ENCODE measurements around the gene EIF3CL.
"Not testable (repeated sequence)": the region's sequence is repeated elsewhere in the genome, so short reads cannot be mapped to it uniquely, and the experiment has no call there.

The EIF3CL gene, protein sequence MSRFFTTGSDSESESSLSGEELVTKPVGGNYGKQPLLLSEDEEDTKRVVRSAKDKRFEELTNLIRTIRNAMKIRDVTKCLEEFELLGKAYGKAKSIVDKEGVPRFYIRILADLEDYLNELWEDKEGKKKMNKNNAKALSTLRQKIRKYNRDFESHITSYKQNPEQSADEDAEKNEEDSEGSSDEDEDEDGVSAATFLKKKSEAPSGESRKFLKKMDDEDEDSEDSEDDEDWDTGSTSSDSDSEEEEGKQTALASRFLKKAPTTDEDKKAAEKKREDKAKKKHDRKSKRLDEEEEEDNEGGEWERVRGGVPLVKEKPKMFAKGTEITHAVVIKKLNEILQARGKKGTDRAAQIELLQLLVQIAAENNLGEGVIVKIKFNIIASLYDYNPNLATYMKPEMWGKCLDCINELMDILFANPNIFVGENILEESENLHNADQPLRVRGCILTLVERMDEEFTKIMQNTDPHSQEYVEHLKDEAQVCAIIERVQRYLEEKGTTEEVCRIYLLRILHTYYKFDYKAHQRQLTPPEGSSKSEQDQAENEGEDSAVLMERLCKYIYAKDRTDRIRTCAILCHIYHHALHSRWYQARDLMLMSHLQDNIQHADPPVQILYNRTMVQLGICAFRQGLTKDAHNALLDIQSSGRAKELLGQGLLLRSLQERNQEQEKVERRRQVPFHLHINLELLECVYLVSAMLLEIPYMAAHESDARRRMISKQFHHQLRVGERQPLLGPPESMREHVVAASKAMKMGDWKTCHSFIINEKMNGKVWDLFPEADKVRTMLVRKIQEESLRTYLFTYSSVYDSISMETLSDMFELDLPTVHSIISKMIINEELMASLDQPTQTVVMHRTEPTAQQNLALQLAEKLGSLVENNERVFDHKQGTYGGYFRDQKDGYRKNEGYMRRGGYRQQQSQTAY

GRCh38 chr16:28403220-28404072, at the start of gene EIF3CL:
Gene EIF3CL (minus strand): TSS chr16:28403841. CDS start chr16:28403618, 223 bp downstream.
- H3K27ac Mint-ChIP-seq; H3K9me3 Mint-ChIP-seq; H3K4me1 Mint-ChIP-seq; DNase-seq; H3K27me3 Mint-ChIP-seq (ENCODE audit: low read depth, poor library complexity); H3K36me3 Mint-ChIP-seq (ENCODE audit: low read depth): not testable (repeated sequence)
- H3K4me3 Mint-ChIP-seq, result peak within 1 kb of the TSS; percentile 75

GRCh38 chr16:28447081-28447480, 43.4 kb upstream of the EIF3CL start:
- DNase-seq; H3K27me3 Mint-ChIP-seq (ENCODE audit: low read depth, poor library complexity); H3K9me3 Mint-ChIP-seq; H3K4me3 Mint-ChIP-seq; H3K4me1 Mint-ChIP-seq; H3K27ac Mint-ChIP-seq; H3K36me3 Mint-ChIP-seq (ENCODE audit: low read depth): not testable (repeated sequence)

DNA sequence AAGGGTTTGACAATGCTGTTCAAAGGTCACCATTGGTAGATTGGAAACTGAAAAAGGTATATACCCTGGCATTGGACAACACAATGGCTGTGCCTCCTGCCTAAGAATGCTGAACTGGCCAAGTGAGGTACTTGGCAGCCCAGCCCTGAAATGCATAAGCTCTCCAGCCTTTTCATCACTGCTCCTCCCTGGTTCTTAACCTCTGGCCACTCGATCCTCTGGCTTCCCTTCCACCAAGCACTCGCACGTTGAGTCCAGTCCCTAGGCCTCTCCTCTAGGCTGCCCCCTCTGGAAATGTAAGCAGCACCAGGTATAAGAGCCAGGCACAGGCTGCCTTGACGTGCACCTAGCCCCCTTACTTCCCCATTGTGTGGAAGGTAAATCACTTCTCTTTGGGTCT, 42.7 kb upstream of the EIF3CL start:
- not testable (repeated sequence) for H3K27ac Mint-ChIP-seq; H3K27me3 Mint-ChIP-seq (ENCODE audit: low read depth, poor library complexity); H3K36me3 Mint-ChIP-seq (ENCODE audit: low read depth); H3K4me3 Mint-ChIP-seq; DNase-seq; H3K9me3 Mint-ChIP-seq; H3K4me1 Mint-ChIP-seq

- not testable (repeated sequence) for H3K9me3 Mint-ChIP-seq; H3K27me3 Mint-ChIP-seq (ENCODE audit: low read depth, poor library complexity); H3K27ac Mint-ChIP-seq; H3K36me3 Mint-ChIP-seq (ENCODE audit: low read depth); H3K4me1 Mint-ChIP-seq; DNase-seq; H3K4me3 Mint-ChIP-seq
These were observed 40.3 kb upstream of the EIF3CL start for GRCh38 chr16:28443943-28444342.

GRCh38 chr16:28438899-28439298, 35.3 kb upstream of the EIF3CL start:
- not testable (repeated sequence) for H3K9me3 Mint-ChIP-seq; H3K4me1 Mint-ChIP-seq; H3K27ac Mint-ChIP-seq; H3K27me3 Mint-ChIP-seq (ENCODE audit: low read depth, poor library complexity); DNase-seq; H3K36me3 Mint-ChIP-seq (ENCODE audit: low read depth); H3K4me3 Mint-ChIP-seq

DNA sequence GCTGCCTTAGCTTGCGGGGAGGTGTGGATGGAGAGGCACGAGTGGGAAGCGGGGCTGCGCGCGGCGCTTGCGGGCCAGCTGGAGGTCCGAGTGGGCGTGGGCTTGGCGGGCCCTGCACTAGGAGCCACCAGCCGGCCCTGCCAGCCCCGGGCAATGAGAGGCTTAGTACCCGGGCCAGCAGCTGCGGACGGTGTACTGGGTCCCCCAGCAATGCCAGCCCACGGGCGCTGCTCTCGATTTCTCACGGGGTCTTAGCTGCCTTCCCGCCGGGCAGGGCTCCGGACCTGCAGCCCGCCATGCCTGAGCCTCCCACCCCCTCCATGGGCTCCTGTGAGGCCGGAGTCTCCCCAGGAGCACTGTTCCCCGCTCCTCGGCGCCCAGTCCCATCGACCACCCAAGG, 31.7 kb upstream of the EIF3CL start:
- not testable (repeated sequence) for H3K36me3 Mint-ChIP-seq (ENCODE audit: low read depth); H3K4me3 Mint-ChIP-seq; H3K9me3 Mint-ChIP-seq; H3K4me1 Mint-ChIP-seq; H3K27me3 Mint-ChIP-seq (ENCODE audit: low read depth, poor library complexity); H3K27ac Mint-ChIP-seq; DNase-seq

GRCh38 chr16:28426060-28426680, 22.5 kb upstream of the EIF3CL start:
- H3K27me3 Mint-ChIP-seq (ENCODE audit: low read depth, poor library complexity); H3K4me3 Mint-ChIP-seq; H3K4me1 Mint-ChIP-seq; DNase-seq; H3K36me3 Mint-ChIP-seq (ENCODE audit: low read depth); H3K27ac Mint-ChIP-seq; H3K9me3 Mint-ChIP-seq: not testable (repeated sequence)

DNA sequence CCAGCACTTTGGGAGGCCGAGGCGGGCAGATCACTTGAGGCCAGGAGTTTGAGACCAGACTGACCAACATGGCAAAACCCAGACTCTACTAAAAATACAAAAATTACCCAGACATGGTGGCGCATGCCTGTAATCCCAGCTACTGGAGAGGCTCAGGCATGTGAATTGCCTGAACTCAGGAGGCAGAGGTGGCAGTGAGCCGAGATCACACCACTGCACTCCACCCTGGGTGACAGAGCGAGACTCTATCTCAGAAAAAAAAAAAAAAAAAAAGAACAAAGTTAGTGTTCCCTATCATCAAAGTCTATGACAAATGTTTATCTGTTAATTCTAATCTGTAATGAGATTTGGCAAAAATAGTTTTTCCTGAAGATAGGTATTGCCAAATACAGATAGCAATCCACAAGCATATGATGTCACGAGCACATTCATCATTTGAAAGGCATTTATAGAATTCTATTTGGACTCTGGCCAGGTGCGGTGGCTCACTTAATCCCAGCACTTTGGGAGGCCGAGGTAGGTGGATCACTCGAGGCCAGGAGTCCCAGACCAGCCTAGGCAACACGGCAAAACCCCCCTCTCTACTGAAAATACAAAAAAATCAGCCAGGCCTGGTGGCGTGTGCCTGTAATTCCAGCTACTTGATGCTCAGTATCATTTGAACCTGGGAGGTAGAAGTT, 17.6 kb upstream of the EIF3CL start:
- not testable (repeated sequence) for H3K36me3 Mint-ChIP-seq (ENCODE audit: low read depth); H3K27me3 Mint-ChIP-seq (ENCODE audit: low read depth, poor library complexity); H3K27ac Mint-ChIP-seq; H3K4me1 Mint-ChIP-seq; DNase-seq; H3K4me3 Mint-ChIP-seq; H3K9me3 Mint-ChIP-seq

- not testable (repeated sequence) for H3K27me3 Mint-ChIP-seq (ENCODE audit: low read depth, poor library complexity)
These were observed 13.4 kb upstream of the EIF3CL start for GRCh38 chr16:28417033-28417432.

DNA sequence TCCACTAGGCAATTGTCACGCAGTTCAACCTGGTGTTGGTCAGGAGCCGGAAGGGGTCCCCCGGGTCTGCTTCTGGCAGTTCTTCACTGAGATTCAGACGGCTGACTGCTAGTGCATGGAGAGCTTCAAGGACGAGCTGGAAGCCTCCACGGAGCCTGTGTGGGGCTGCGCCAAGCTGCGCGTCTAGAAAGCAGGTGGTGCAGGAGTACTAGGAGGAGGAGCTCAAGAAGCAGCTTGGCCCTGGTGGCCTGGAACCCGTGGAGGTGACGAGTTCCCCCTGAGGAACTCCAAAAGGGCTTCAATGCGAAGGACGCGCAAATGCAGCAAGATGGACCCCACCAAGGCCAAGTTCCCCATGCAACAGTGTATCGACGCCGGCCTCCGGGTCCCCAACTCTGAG, 10.9 kb upstream of the EIF3CL start:
- H3K27ac Mint-ChIP-seq; H3K9me3 Mint-ChIP-seq; H3K36me3 Mint-ChIP-seq (ENCODE audit: low read depth); H3K4me1 Mint-ChIP-seq; H3K27me3 Mint-ChIP-seq (ENCODE audit: low read depth, poor library complexity); H3K4me3 Mint-ChIP-seq; DNase-seq: not testable (repeated sequence)

More at GRCh38 chr16:28417033-28417432, 13.4 kb upstream of the EIF3CL start:
- not testable (repeated sequence) for H3K4me3 Mint-ChIP-seq; H3K36me3 Mint-ChIP-seq (ENCODE audit: low read depth); H3K27ac Mint-ChIP-seq; H3K4me1 Mint-ChIP-seq; DNase-seq; H3K9me3 Mint-ChIP-seq

GRCh38 chr16:28413585-28413984, 9.9 kb upstream of the EIF3CL start:
- not testable (repeated sequence) for DNase-seq; H3K4me3 Mint-ChIP-seq; H3K36me3 Mint-ChIP-seq (ENCODE audit: low read depth); H3K27ac Mint-ChIP-seq; H3K27me3 Mint-ChIP-seq (ENCODE audit: low read depth, poor library complexity); H3K4me1 Mint-ChIP-seq; H3K9me3 Mint-ChIP-seq

DNA sequence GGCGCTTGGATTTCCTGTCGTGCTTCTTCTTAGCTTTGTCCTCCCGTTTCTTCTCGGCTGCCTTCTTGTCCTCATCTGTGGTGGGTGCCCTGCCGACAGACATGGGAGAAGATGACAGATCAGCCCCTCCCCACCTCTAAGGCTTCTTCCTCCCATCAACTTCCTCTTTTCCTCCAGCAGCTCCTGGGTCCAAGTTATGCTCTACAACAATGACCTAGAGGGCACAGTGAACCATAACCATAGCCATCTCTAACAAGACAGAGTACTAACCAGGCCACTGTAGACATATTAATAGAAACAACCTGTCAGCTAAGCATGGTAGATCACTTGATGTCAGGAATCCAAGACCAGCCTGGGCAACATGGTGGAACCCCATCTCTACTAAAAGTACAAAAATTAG, 11.6 kb downstream of the EIF3CL start:
- not testable (repeated sequence) for H3K4me1 Mint-ChIP-seq; H3K27me3 Mint-ChIP-seq (ENCODE audit: low read depth, poor library complexity); DNase-seq; H3K27ac Mint-ChIP-seq; H3K4me3 Mint-ChIP-seq; H3K9me3 Mint-ChIP-seq; H3K36me3 Mint-ChIP-seq (ENCODE audit: low read depth)

DNA sequence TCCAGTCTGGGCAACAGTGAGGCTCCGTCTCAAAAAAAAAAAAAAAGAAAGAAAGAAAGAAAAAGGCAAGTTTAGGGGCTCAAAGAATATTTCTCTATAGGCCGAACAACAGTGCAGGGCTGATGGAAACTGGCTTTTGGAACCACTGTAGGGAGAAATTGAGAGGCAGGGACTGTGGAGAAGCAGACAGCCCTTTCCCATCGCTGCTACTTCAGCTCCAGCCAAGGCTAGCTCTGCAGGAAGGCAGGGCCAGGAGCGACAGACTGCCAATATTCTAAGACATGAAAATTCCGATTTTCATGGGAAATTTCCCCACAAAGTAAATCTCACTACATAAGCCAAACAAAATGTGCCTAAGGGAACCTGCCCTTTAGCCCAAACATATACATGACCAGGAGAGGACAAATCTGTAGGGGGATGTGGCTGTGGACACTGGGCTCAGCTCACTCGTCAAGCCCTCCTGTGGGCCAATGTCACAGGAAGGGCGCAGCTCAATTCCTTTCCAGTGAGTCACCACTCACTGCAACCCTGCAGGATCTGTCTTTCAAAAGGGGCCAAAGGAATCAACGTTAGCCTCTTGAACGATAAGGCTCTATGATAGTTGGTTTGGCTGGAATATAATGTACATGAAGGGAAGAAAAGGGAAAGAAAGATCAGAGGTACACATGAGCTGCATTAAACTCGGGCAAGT, 21.3 kb downstream of the EIF3CL start:
- not testable (repeated sequence) for H3K27me3 Mint-ChIP-seq (ENCODE audit: low read depth, poor library complexity); H3K36me3 Mint-ChIP-seq (ENCODE audit: low read depth); H3K9me3 Mint-ChIP-seq; DNase-seq; H3K4me1 Mint-ChIP-seq; H3K4me3 Mint-ChIP-seq; H3K27ac Mint-ChIP-seq

Data from nephron progenitor cell (in vitro differentiated cells).